GM12874 (cell line): Measurements from ENCODE around the gene RNPEP.

Source experiments
- CTCF ChIP-seq: IDR thresholded peaks from 2 replicates; pipeline ENCODE4 v1.5.1; 2011; ENCODE audit warnings: low read depth, mild to moderate bottlenecking, control low read depth, low read length, moderate library complexity; ENCODE audit not compliant: insufficient read depth

The RNPEP gene

GRCh38 chr1:201982623-201983379, at the start of gene RNPEP:
Gene RNPEP (plus strand): TSS chr1:201982648. CDS start chr1:201982667, 19 bp downstream.
- peak; percentile 13; the same call in 1 of the 2 replicates for TF ChIP-seq CTCF

GRCh38 chr1:201933840-201934430, 48.5 kb upstream of the RNPEP start:
- no peak for TF ChIP-seq CTCF

- no peak for TF ChIP-seq CTCF
Measured at GRCh38 chr1:201937624-201938213, 44.7 kb upstream of the RNPEP start.

GRCh38 chr1:201938440-201939035, 43.9 kb upstream of the RNPEP start:
- no peak for TF ChIP-seq CTCF

- no peak for TF ChIP-seq CTCF
Measured at GRCh38 chr1:201939148-201939547, 43.3 kb upstream of the RNPEP start.

- TF ChIP-seq CTCF, result no peak
Measured at GRCh38 chr1:201939574-201939973, 42.9 kb upstream of the RNPEP start.

- TF ChIP-seq CTCF, result no peak
Measured at GRCh38 chr1:201941420-201942128, 40.9 kb upstream of the RNPEP start.
